LNCAP (cell line): ENCODE measurements around the gene CCNQ.

ENCODE experiments used
- CTCF ChIP-seq: fragments of 450-650 bp; IDR thresholded peaks from 2 replicates; pipeline ENCODE4 v1.5.1; 2017; ENCODE audit warnings: mild to moderate bottlenecking

Gene CCNQ

GRCh38 chrX:153554519-153555167 is 44.3 kb downstream of the CCNQ start:
- peak; percentile 55 for TF ChIP-seq CTCF

- TF ChIP-seq CTCF = no peak
Observed at GRCh38 chrX:153551135-153551534, 47.8 kb downstream of the CCNQ start.

GRCh38 chrX:153549807-153550206 is 49.1 kb downstream of the CCNQ start:
- TF ChIP-seq CTCF = no peak

- no peak for TF ChIP-seq CTCF
Observed at GRCh38 chrX:153549231-153549630, 49.7 kb downstream of the CCNQ start.

- TF ChIP-seq CTCF = no peak
Observed at GRCh38 chrX:153547195-153547594, 51.7 kb downstream of the CCNQ start.

- TF ChIP-seq CTCF = no peak
Observed at GRCh38 chrX:153546386-153546785, 52.6 kb downstream of the CCNQ start.

GRCh38 chrX:153544727-153545126 is 54.2 kb downstream of the CCNQ start:
- no peak for TF ChIP-seq CTCF

- TF ChIP-seq CTCF = no peak
Observed at GRCh38 chrX:153539979-153540358, 59.0 kb downstream of the CCNQ start.
